Measurements from ENCODE around the gene RPS6KA4.

DNA sequence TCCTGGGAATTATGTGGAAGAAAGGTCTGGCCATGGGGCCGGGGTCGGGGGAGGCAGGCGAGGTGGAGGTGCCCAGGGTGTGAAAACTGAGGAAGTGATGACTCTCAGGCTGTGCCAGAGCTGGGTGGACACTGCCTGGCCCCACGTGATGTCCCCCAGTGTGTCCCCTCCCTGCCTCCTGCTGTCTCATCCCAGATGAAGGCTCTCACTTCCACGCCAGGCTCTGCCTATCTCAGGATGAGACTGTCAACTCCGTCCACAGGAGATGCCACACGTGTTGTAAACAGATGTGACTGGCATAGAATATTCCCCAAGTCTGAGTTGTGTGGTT, 51.4 kb downstream of the RPS6KA4 start:
- TF ChIP-seq, protein P1, sequence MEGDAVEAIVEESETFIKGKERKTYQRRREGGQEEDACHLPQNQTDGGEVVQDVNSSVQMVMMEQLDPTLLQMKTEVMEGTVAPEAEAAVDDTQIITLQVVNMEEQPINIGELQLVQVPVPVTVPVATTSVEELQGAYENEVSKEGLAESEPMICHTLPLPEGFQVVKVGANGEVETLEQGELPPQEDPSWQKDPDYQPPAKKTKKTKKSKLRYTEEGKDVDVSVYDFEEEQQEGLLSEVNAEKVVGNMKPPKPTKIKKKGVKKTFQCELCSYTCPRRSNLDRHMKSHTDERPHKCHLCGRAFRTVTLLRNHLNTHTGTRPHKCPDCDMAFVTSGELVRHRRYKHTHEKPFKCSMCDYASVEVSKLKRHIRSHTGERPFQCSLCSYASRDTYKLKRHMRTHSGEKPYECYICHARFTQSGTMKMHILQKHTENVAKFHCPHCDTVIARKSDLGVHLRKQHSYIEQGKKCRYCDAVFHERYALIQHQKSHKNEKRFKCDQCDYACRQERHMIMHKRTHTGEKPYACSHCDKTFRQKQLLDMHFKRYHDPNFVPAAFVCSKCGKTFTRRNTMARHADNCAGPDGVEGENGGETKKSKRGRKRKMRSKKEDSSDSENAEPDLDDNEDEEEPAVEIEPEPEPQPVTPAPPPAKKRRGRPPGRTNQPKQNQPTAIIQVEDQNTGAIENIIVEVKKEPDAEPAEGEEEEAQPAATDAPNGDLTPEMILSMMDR (IDR thresholded peaks at IDR 0.05; ENCODE audit: low read length): no peak
- TF ChIP-seq EZH2 (IDR thresholded peaks at IDR 0.05; ENCODE audit: borderline replicate concordance, low read length): no peak

Data from OCI-LY1 (cell line).